Measurements from ENCODE around the gene CXCL16.

GRCh38 chr17:4728124-4728523 is 11.6 kb downstream of the CXCL16 start:
- TF ChIP-seq POLR2A (IDR thresholded peaks at IDR 0.05), result no peak
- TF ChIP-seq CTCF (IDR thresholded peaks at IDR 0.05), result no peak
- no peak for TF ChIP-seq POLR2AphosphoS5 (IDR thresholded peaks at IDR 0.05)
